SKM-1 (cell line): ENCODE data around the gene SNX10.

Source experiments
- DNase-seq: peaks from one replicate; lab custom pipeline; 2025; ENCODE audit not compliant: unreplicated experiment; lab: John Stamatoyannopoulos, UW

Gene SNX10

GRCh38 chr7:26295586-26295985 is 3.9 kb downstream of the SNX10 start:
- DNase-seq = no peak

- no peak for DNase-seq
Measured at GRCh38 chr7:26298472-26299058, 6.9 kb downstream of the SNX10 start.

DNA sequence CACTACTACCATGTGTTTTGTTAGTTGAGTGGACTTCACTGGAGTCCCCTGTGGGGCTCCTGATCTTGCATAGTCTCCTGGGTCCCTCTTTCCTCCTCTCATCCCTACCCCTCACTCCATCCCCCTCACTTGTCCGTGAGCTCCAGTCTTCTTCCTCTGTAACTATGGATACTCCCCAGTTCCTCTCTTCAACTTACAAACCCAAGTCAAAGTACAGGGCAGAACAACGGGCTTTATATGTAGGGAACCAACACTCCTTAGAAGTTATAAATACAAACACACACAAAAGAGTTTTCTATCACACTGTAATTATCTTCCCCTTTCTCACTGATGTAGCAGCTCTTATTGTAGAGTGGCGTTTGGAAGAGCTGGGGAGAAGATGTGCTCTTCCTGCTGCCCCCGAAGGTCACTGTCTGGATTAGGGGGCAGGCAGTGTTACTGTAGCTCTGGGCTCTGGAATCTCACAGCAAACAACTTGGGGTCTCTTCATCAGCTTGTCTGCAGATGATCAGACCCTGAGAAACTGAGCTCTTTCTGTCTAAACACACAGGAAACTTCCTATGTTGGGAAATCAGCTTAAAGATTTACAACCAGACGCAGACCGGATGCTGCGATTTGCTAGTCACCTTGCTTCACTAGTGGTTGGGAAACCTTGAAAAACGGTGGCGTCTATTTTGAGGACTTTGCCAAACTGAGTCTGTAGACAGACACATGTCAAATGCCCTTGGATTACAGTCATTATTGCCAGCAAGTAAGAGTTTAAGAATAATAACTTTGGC is 13.6 kb downstream of the SNX10 start:
- DNase-seq = peak; percentile 92

DNA sequence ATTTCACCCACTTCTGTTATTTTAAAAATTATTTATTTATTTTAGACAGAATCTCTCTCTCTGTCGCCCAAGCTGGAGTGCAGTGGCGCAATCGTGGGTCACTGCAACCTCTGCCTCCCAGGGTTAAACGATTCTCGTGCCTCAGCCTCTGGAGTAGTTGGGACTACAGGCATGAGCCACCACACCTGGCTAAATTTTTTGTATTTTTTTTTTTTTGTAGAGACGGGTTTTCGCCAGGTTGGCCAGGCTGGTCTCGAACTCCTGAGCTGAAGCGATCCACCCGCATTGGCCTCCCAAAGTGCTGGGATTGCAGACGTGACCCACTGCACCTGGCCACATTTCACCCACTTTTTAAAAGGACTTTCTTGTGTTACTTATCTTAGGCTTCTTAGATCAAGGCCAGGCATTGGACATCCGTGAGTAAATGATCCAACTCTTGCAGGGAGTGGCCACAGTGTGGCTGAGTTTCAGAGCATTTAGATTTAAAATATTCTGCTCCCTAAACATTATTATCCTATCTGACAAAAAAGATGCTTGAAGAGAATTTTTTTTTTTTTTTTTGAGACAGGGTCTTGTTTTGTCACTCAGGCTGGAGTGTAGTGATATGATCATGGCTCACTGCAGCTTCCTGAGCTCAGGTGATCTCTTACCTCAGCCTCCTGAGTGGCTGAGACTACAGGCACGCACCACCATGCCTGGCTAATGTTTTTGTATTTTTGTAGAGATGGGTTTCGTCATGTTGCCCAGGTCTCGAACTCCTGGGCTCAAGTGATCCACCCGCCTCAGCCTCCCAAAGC is 14.4 kb downstream of the SNX10 start:
- no peak for DNase-seq

- no peak for DNase-seq
Measured at GRCh38 chr7:26306790-26307189, 15.1 kb downstream of the SNX10 start.

GRCh38 chr7:26307226-26307625 is 15.6 kb downstream of the SNX10 start:
- no peak for DNase-seq

GRCh38 chr7:26307791-26308190 is 16.1 kb downstream of the SNX10 start:
- no peak for DNase-seq

DNA sequence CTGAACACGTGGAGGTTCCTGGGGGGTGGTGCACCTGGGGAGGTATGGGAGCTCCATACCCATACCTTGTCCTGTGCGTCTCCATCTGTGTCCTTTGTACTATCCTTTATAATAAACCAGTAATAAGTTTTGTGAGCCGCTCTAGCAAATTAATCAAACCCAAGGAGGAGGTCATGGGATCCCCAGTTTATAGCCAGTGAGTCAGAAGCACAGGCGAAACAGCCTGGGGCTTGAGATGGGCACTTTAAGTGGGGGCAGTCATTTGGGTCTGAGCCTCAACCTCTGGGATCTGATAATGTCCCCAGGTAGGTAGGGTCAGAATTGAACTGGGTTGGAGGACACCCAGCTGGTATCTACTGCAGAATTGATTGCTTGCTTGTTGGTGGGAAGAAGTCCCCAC is 16.9 kb downstream of the SNX10 start:
- no peak for DNase-seq

DNA sequence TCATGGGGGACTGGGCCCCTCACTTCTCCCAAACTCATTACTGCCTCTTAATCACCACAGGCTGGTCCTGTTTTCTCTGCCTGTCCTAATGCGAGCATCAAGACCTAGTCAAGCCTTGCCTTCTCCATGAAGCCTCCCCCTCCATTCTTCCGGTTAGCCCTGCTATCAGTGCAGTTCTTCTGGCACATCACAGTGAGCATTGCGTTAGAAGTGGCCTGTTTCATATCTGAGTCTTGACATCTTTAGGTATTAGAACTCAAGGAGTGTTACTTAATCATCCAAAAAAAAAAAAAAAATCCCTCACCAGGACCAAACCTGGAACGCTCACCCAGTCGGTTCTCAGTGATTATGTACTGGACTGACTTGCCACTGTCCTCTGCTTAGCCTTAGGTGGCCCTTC is 17.4 kb downstream of the SNX10 start:
- no peak for DNase-seq

DNA sequence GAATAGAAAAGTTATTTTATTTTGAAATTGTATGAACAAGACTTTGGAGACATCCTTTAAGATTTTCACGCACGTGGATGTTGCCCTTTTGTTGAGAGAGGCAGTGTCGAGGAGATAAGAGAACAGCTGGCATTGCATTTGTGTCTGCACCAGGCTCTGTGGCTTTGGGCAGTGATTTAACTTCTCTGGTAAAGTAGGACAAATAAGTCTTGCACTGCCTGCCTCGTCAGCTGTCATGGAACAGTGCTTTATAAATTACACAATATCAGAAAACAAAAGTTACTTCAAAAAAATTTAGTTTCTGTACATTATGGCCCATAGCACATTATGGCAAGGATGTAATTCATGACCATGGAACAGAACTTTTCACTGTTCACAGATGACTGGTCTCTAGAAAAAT is 20.1 kb downstream of the SNX10 start:
- DNase-seq = no peak

GRCh38 chr7:26317211-26317610 is 25.5 kb downstream of the SNX10 start:
- no peak for DNase-seq

- DNase-seq = no peak
Measured at GRCh38 chr7:26318921-26319320, 27.3 kb downstream of the SNX10 start.

DNA sequence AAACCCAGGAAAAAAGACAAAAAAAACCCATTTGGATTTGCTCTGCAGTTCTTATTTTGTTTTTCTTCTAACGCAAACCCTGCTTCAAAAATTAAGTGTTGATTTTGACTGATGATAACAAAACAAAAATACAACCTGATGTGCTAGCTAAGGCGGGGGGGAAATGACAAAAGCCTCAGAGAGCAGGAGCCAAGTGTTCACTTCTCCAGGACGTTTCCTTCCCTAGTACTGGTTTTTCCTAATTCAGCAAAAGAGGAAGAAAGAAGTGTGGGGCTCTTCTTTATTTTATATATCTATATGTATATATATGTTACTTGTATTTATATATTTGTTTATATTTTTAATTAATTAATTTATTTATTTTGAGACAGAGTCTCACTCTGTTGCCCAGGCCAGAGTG is 28.0 kb downstream of the SNX10 start:
- DNase-seq = no peak

GRCh38 chr7:26320878-26321277 is 29.2 kb downstream of the SNX10 start:
- no peak for DNase-seq

DNA sequence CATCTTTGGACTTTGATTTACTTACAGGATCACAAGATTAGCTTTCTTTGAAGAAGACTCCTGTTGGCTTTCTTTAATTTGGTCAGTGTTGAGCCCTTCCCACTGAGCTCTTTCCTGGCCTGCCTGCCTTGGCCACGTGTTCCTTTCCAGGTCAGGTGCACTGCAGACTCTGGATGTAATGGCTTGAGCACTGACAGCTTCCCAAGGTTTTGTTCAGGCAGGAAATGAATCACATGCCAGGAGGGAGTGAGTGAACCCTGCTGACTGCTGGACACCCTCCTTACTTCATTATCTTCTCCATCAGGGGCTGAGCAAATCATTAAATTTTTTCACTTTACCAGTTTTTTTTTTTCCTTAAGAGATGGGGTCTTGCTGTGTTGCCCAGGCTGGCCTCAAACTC is 29.8 kb downstream of the SNX10 start:
- DNase-seq = no peak

DNA sequence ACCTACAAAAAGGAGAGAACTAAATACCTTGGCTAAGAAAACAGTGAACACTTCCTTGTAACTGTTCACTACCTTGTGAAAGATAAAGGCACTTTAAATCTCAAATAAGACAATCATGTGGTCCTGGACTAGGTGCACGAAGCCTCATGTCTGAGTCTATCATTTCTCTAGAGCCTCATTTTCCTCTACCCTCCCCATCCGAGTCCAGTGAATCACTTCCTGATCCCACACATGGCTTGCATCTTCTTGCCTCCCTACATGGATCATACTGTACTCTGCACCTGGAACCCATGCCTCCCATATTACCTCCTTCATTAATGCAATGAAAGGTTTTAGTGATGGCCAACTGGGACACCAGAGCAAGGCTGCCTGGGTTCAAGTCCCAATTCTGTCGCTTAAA is 34.5 kb downstream of the SNX10 start:
- no peak for DNase-seq

DNA sequence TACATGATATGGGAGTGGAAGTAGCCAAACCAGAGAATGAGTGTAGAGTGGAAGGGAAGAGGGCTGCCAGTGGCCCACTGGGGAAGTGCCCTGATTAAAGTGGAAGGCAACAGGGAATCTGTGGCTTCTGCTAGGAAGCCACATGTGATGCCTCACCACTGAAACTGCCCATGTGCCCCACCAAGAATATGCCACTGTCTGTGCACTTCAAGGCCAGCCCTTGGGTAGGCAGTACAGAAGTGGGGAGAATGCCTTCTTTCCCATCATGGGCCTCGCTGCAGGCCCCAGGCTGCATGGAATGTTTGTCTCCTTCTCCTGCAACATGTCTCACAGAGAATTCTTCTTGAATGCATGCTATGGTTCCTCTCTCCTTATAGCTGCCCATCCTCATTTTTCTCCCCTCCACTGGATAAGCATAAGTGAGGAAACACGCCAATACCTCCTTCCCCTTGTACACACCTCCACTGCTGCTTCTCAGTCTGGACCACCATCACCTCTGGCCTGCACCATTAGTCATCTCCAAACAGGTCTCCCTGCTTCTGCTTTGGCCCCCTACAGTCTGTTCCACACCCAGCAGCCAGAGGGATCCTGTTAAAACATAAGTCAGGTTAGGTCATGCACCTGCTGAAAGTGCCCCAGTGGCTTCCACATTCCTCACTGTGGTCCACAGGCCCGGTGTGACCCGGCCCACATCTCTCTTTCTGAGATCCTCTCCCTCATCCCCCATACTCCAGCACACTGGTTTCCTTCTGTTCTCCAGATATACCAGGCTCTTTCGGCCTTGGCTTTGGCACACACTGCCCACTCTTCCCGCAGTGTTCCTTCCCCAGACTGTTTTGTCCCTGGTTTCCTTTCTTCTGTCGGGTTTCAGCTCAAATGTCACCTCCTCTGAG is 37.1 kb downstream of the SNX10 start:
- no peak for DNase-seq

GRCh38 chr7:26329520-26330255 is 38.0 kb downstream of the SNX10 start:
- peak; percentile 80 for DNase-seq

DNA sequence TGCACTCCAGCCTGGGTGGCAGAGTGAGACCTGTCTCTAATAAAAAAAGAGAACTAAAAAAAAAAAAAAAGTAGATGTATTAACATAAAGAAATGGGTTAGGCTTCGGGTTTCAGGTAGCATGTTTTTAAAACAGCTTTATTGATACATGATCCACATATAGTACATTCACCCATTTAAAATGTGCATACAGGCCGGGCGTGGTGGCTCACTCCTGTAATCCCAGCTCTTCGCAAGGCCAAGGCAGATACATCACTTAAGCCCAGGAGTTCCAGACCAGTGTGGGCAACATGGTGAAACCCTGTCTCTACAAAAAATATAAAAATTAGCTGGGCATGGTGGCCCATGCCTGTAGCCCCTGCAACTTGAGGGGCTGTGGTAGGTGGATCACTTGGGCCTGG is 39.5 kb downstream of the SNX10 start:
- no peak for DNase-seq

DNA sequence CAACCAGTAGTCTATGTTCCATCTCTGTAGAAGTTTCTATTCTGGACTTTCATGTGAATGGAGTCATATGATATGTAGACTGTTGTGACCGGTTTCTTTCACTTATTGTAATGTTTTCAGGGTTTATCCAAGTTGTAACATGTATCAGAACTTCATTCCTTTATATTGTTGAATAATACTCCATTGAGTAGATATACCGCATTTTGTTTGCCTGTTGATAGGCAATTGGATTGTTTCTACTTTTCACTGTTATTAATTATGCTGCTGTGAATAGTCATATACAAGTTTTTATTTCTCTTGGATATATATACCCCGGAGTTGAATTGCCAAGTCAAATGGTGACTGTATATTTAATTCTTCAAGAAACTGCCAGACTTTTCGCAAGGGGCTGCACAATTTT is 40.1 kb downstream of the SNX10 start:
- no peak for DNase-seq
